IMR-90 (cell line): ENCODE measurements around the gene ATF7IP2.

Source experiments
- CEBPB ChIP-seq: IDR thresholded peaks from 2 replicates; pipeline ENCODE4 v1.6.1; 2012; ENCODE audit warnings: low read depth, low read length, improper control_type of control experiment
- CHD1 ChIP-seq: IDR thresholded peaks from 2 replicates; pipeline ENCODE4 v1.6.1; 2012; ENCODE audit warnings: low read depth, low read length, improper control_type of control experiment
- FOS ChIP-seq: fragments of 150-350 bp; IDR thresholded peaks from 2 replicates; pipeline ENCODE4 v1.6.1; 2016; ENCODE audit warnings: low read depth, low read length
- MAZ ChIP-seq: IDR thresholded peaks from 2 replicates; pipeline ENCODE4 v1.6.1; 2012; ENCODE audit warnings: low read depth, mild to moderate bottlenecking, low read length, improper control_type of control experiment, moderate library complexity, borderline replicate concordance
- MXI1 ChIP-seq: IDR thresholded peaks from 2 replicates; pipeline ENCODE4 v1.6.1; 2012; ENCODE audit warnings: low read depth, mild to moderate bottlenecking, low read length, moderate library complexity, borderline replicate concordance
- POLR2A ChIP-seq: IDR thresholded peaks from 2 replicates; pipeline ENCODE4 v1.6.1; 2012; ENCODE audit warnings: mild to moderate bottlenecking, low read depth, low read length
- RAD21 ChIP-seq: IDR thresholded peaks from 2 replicates; pipeline ENCODE4 v1.6.1; 2012; ENCODE audit warnings: low read length, improper control_type of control experiment
- RCOR1 ChIP-seq: IDR thresholded peaks from 2 replicates; pipeline ENCODE4 v1.6.1; 2012; ENCODE audit warnings: mild to moderate bottlenecking, low read length, improper control_type of control experiment; ENCODE audit not compliant: insufficient replicate concordance
- RFX5 ChIP-seq: IDR thresholded peaks from 2 replicates; pipeline ENCODE4 v1.8.0; 2012; ENCODE audit warnings: low read depth, mild to moderate bottlenecking, low read length, moderate library complexity
- SMC3 ChIP-seq: fragments of 150-350 bp; IDR thresholded peaks from 2 replicates; pipeline ENCODE4 v1.6.1; 2016; ENCODE audit warnings: low read depth, mild to moderate bottlenecking, antibody characterized with exemption, low read length, moderate library complexity
- USF2 ChIP-seq: fragments of 150-350 bp; IDR thresholded peaks from 2 replicates; pipeline ENCODE4 v1.6.1; 2017; ENCODE audit warnings: mild to moderate bottlenecking, antibody characterized with exemption, low read length, low read depth
- TF ChIP-seq, protein P1 (sequence below): fragments of 150-350 bp; IDR thresholded peaks from 2 replicates; pipeline ENCODE4 v1.6.1; 2016; ENCODE audit warnings: low read depth, mild to moderate bottlenecking, low read length, moderate library complexity, borderline replicate concordance
- TF ChIP-seq, protein P2 (sequence below): conservative IDR thresholded peaks from 2 replicates; pipeline ENCODE4 v1.5.1; 2012; ENCODE audit warnings: mild to moderate bottlenecking, low read depth, low read length, improper control_type of control experiment

GRCh38 chr16:10349851-10350250, 36.0 kb upstream of the ATF7IP2 start:
- TF ChIP-seq RFX5, result no peak
- TF ChIP-seq POLR2A, result no peak
- TF ChIP-seq, protein P1, sequence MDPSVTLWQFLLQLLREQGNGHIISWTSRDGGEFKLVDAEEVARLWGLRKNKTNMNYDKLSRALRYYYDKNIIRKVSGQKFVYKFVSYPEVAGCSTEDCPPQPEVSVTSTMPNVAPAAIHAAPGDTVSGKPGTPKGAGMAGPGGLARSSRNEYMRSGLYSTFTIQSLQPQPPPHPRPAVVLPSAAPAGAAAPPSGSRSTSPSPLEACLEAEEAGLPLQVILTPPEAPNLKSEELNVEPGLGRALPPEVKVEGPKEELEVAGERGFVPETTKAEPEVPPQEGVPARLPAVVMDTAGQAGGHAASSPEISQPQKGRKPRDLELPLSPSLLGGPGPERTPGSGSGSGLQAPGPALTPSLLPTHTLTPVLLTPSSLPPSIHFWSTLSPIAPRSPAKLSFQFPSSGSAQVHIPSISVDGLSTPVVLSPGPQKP, result no peak
- TF ChIP-seq, protein P2, sequence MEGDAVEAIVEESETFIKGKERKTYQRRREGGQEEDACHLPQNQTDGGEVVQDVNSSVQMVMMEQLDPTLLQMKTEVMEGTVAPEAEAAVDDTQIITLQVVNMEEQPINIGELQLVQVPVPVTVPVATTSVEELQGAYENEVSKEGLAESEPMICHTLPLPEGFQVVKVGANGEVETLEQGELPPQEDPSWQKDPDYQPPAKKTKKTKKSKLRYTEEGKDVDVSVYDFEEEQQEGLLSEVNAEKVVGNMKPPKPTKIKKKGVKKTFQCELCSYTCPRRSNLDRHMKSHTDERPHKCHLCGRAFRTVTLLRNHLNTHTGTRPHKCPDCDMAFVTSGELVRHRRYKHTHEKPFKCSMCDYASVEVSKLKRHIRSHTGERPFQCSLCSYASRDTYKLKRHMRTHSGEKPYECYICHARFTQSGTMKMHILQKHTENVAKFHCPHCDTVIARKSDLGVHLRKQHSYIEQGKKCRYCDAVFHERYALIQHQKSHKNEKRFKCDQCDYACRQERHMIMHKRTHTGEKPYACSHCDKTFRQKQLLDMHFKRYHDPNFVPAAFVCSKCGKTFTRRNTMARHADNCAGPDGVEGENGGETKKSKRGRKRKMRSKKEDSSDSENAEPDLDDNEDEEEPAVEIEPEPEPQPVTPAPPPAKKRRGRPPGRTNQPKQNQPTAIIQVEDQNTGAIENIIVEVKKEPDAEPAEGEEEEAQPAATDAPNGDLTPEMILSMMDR, result no peak
- no peak for TF ChIP-seq USF2
- TF ChIP-seq CHD1, result no peak
- no peak for TF ChIP-seq FOS
- no peak for TF ChIP-seq SMC3
- 0 out of 2 replicates have a peak, but pooled peaks have one; percentile 28 for TF ChIP-seq CEBPB
- TF ChIP-seq RCOR1, result no peak
- TF ChIP-seq RAD21, result no peak
- no peak for TF ChIP-seq MXI1
- TF ChIP-seq MAZ, result no peak
